Measurements from ENCODE around the gene SLC7A4. TPM values are rescaled to one million over a fixed set of nuclear protein-coding genes. Genes with fewer than 3 reads are reported as not detected.

Gene SLC7A4
- total RNA-seq, 1 experiment from 2014 or later = not detected

DNA sequence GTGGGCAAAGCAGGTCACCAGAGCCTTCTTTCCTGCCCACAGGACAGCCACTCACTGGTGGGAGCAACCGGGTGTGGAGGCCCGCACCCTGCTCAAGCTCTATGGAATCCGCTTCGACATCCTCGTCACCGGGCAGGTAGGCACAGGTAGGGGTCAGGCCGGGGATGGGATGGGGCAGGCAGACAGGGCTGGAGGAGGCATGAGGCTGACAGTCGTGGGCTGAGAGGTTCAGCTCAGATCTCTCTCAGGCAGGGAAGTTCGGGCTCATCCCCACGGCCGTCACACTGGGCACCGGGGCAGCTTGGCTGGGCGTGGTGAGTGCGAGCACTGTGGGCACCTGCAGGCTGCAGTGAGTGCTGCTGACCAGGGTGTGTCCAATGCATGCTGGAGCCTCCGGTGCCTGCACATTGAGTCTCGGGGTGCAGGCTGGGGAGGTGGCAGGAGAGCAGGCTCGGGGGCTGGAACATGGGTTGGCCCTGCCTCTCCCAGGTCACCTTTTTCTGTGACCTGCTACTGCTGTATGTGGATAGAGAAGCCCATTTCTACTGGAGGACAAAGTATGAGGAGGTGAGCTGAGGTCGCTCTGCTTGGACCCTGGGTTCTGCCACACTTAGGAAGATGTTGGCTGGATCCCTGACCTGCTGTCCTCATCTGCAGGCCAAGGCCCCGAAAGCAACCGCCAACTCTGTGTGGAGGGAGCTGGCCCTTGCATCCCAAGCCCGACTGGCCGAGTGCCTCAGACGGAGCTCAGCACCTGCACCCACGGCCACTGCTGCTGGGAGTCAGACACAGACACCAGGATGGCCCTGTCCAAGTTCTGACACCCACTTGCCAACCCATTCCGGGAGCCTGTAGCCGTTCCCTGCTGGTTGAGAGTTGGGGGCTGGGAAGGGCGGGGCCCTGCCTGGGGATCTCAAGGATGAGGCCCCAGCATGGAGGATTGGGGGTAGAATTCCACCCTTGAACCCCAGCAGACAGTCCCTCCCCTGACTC, 6.3 kb downstream of the SLC7A4 start:
- no peak for ATAC-seq
- no peak overlapping the region for H3K27ac ChIP-seq (ENCODE audit: low read depth, low read length)
- TF ChIP-seq, protein P1, sequence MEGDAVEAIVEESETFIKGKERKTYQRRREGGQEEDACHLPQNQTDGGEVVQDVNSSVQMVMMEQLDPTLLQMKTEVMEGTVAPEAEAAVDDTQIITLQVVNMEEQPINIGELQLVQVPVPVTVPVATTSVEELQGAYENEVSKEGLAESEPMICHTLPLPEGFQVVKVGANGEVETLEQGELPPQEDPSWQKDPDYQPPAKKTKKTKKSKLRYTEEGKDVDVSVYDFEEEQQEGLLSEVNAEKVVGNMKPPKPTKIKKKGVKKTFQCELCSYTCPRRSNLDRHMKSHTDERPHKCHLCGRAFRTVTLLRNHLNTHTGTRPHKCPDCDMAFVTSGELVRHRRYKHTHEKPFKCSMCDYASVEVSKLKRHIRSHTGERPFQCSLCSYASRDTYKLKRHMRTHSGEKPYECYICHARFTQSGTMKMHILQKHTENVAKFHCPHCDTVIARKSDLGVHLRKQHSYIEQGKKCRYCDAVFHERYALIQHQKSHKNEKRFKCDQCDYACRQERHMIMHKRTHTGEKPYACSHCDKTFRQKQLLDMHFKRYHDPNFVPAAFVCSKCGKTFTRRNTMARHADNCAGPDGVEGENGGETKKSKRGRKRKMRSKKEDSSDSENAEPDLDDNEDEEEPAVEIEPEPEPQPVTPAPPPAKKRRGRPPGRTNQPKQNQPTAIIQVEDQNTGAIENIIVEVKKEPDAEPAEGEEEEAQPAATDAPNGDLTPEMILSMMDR (IDR thresholded peaks at IDR 0.05 in 2 of 3, conservative IDR thresholded peaks at IDR 0.05 in 1 of 3; ENCODE audit: borderline replicate concordance in 1 of 3, insufficient read depth in 1 of 3, low read depth in 2 of 3, low read length in 2 of 3) = no peak
- TF ChIP-seq ZFX (IDR thresholded peaks at IDR 0.05) (no peak), YY1 (IDR thresholded peaks at IDR 0.05; ENCODE audit: extremely low read depth, insufficient replicate concordance, low read depth, low read length) (no peak), SIN3A (IDR thresholded peaks at IDR 0.05; ENCODE audit: low read depth) (no peak), EZH2phosphoT487 (IDR thresholded peaks at IDR 0.05; ENCODE audit: borderline replicate concordance) (no peak), CBX3 (IDR thresholded peaks at IDR 0.05; ENCODE audit: low read depth) (no peak), ELF1 (IDR thresholded peaks at IDR 0.05; ENCODE audit: borderline replicate concordance, low read depth) (no peak), FOSL1 (IDR thresholded peaks at IDR 0.05; ENCODE audit: low read depth) (no peak), SP1 (IDR thresholded peaks at IDR 0.05; ENCODE audit: low read depth) (no peak)
- no peak overlapping the region for H3K4me2 ChIP-seq (ENCODE audit: low read length)
- H3K4me3 ChIP-seq (replicated peaks in 1 of 2; ENCODE audit: low read depth in 1 of 2, low read length in 2 of 2) = no peak overlapping the region
- intact Hi-C loops (cut with micrococcal nuclease) = no loop called here
- no TSS peak for BruUV-seq (replicated peaks)
- CTCF ChIA-PET = no interaction called here
- no peak overlapping the region for H2AFZ ChIP-seq (ENCODE audit: low read depth, low read length, poor library complexity, severe bottlenecking)
- DNase-seq (ENCODE audit: low read depth, low spot score) = no peak
- no peaks in the 10 kb centered on the region for H4K20me1 ChIP-seq (ENCODE audit: insufficient read depth)
- H3K79me2 ChIP-seq (ENCODE audit: insufficient read depth, low read length) = no peaks in the 10 kb centered on the region
- POLR2A ChIA-PET = no interaction called here
- H3K9ac ChIP-seq (ENCODE audit: low read length) = no peak overlapping the region
- H3K27me3 ChIP-seq (ENCODE audit: insufficient read depth, low read length) = no peaks in the 10 kb centered on the region
- no peaks in the 10 kb centered on the region for H3K9me2 ChIP-seq (ENCODE audit: insufficient read depth)
- H3K4me1 ChIP-seq (ENCODE audit: control insufficient read depth in 1 of 2, insufficient read depth in 2 of 2, low read length in 2 of 2) = no peaks in the 10 kb centered on the region
- RAD21 ChIA-PET (ENCODE audit: low non-redundant PET in 1 of 2, low total read pairs in 2 of 2, uncharacterized antibody in 2 of 2, unreplicated experiment in 2 of 2) = no interaction called here
- H3K36me3 ChIP-seq (ENCODE audit: control insufficient read depth in 1 of 2, insufficient read depth in 2 of 2, low read length in 2 of 2) = no peaks in the 10 kb centered on the region
- no peaks in the 10 kb centered on the region for H3K9me3 ChIP-seq (ENCODE audit: control insufficient read depth in 1 of 2, insufficient read depth in 1 of 2, low read depth in 1 of 2, low read length in 2 of 2)
